ENCODE results near the gene ANXA2R.

Gene ANXA2R

GRCh38 chr5:42995360-42995751 is 44.8 kb downstream of the ANXA2R start:
- DNase-seq: no peak

DNA sequence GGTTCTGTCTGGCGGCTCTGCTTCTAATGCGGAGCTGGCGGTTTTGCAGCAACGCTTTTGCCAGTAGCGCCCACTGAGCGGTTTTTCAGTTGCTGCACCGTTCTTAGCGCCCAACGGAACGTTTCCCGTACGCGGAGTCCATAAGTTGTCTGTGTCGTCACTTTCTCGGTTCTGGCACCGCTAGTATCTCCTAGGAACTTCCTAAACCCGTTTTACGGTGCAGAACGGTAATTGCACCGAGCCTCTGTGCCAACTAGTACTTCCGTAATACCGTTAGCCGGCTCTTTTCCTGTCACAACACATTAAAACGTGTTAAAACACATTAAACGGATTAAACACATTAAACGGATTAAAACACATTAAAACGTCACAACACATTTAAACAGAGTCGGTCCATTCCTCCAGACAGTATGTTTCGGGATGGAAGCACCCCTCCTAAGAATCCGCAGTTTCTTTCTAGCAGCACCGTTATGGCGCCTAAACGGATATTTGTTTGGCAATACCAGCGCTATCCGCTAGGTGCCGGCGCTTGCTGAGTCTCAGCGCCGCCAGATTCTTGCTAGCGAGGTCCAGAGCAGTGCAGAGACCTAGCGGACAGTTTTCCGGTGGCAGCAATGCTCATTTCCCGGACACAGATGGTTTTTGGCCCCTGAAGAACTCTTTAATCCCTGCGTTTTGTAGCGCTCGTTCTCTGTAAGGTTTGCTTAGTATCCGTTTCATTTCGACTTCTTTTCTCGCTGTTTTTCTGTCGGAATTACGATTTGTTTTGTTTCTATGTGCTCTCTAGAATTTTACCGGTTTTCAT is 45.4 kb downstream of the ANXA2R start:
- peak; percentile 86 for DNase-seq

DNA sequence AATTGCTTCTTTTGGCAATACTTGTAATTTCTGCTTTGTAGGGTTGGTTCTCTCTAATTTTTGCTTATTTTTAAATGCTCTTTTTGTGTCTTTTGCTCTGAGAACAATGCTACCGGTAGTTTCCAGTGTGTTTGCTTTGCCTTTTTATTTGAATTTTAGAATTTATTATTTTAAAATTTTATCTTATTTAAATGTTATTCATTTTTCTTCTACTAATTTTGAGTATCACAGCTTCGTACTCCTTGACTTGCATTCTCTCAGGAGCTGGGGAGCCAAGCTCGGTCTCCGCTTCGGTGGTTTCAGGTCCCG is 45.9 kb downstream of the ANXA2R start:
- DNase-seq: no peak

GRCh38 chr5:42993516-42994245 is 46.4 kb downstream of the ANXA2R start:
- DNase-seq: peak; percentile 45

GRCh38 chr5:42992088-42992879 is 47.8 kb downstream of the ANXA2R start:
- peak; percentile 63 for DNase-seq

GRCh38 chr5:42991404-42992087 is 48.6 kb downstream of the ANXA2R start:
- no peak for DNase-seq

GRCh38 chr5:42990892-42991291 is 49.2 kb downstream of the ANXA2R start:
- no peak for DNase-seq
